HG03060 (cell line): ENCODE results near the gene DGKI.

Experiments used
- ATAC-seq: cut with Tn5 transposase; IDR thresholded peaks from one replicate; pipeline ENCODE4 v1.9.1; 2021; ENCODE audit warnings: low read depth, moderate number of reproducible peaks; ENCODE audit not compliant: unreplicated experiment

DGKI gene

DNA sequence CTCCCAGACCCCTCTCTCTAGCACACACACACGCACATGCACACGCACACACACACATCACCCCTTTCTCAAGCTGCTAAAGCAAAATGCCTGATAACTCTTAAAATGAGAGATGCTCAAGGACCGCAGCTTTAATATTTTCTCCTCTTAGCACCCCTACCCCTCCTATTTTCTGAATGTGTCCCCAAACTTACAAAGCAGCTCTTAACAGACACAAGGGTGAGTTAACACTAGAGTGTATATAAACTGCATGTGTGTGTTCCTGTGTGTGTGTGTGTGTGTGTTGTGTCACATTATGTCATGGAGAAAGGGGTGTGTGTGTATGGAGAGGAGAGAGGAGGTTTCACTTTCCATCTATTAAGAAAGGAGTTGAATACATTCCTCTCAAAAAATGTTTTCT is 504.5 kb downstream of the DGKI start:
- ATAC-seq, result no peak

- no peak for ATAC-seq
These were observed 508.9 kb downstream of the DGKI start for GRCh38 chr7:137337902-137338301.

GRCh38 chr7:137335814-137336213 is 511.0 kb downstream of the DGKI start:
- no peak for ATAC-seq

DNA sequence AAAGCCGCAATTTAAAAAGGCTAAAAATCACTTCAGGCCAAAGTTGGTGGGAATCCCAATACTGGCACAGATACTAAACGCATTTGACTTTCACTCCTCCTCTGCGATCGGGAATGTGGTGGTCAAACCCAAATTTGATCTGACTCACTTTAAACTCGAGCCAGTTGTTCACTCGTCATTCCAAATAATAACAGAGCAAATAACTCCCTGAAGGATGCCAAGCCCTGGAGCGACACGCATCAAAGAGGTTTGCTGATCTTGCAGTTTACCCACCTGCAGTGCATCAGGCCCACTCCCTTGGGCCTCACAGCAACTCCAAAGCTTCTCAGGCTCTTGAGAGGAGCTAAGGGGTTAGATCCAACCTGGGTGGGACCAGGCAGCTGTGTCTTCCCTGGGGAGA is 515.4 kb downstream of the DGKI start:
- ATAC-seq, result no peak
